Fibroblast of pulmonary artery (primary cell): ENCODE results near the gene SEC63.
A peak's percentile ranks its signal among the peaks of the same experiment; 100 is the strongest.
"Not testable (repeated sequence)": the region's sequence is repeated elsewhere in the genome, so short reads cannot be mapped to it uniquely, and the experiment has no call there.

ENCODE experiments used
- DNase-seq: peaks from one replicate; pipeline ENCODE4 v3.0.0-alpha.2; 2010; ENCODE audit warnings: low read depth
- H3K4me3 ChIP-seq: replicated peaks from 2 replicates; pipeline ENCODE4 v1.5.1; 2011; ENCODE audit warnings: low read depth, mild to moderate bottlenecking, control low read depth, low read length, moderate library complexity
- TF ChIP-seq, protein P1 (sequence below): IDR thresholded peaks from 2 replicates; pipeline ENCODE4 v1.5.1; 2011; ENCODE audit warnings: mild to moderate bottlenecking, control low read depth, low read length, inconsistent platforms; ENCODE audit errors: missing control alignments

The SEC63 gene

DNA sequence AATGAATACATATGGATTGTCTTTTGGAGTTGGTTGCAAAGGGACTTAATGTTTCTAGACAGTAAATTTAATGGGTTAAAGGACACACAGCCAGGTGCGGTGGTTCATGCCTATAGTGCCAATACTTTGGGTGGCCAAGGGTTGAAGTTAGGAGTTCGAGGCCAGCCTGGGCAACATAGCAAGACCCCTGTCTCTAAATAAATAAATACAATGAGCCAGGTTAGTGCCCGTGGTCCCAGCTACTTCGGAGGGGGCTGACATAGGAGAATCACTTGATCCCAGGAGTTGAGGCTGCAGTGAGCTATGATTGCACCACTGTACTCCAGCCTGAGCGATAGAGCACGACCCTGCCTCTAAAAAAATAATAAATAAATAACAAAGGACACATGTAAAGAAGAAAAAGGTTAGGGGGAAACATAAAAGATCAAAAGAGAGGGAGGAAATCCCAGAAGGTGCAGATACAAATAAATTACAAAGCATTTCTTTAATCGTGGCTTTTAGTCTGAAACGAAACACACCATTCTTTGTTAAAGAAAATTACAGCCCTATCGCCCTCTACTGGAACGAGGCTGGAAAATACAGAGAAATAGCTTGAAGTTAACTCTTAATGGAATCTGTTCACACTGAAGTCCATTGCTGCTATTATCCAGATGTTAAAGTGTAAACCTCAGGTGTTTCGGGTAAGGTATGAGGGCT lies 91.3 kb downstream of the SEC63 start:
- no peak overlapping the region for H3K4me3 ChIP-seq
- TF ChIP-seq, protein P1, sequence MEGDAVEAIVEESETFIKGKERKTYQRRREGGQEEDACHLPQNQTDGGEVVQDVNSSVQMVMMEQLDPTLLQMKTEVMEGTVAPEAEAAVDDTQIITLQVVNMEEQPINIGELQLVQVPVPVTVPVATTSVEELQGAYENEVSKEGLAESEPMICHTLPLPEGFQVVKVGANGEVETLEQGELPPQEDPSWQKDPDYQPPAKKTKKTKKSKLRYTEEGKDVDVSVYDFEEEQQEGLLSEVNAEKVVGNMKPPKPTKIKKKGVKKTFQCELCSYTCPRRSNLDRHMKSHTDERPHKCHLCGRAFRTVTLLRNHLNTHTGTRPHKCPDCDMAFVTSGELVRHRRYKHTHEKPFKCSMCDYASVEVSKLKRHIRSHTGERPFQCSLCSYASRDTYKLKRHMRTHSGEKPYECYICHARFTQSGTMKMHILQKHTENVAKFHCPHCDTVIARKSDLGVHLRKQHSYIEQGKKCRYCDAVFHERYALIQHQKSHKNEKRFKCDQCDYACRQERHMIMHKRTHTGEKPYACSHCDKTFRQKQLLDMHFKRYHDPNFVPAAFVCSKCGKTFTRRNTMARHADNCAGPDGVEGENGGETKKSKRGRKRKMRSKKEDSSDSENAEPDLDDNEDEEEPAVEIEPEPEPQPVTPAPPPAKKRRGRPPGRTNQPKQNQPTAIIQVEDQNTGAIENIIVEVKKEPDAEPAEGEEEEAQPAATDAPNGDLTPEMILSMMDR: peak; percentile 64
- DNase-seq: peak; percentile 56

DNA sequence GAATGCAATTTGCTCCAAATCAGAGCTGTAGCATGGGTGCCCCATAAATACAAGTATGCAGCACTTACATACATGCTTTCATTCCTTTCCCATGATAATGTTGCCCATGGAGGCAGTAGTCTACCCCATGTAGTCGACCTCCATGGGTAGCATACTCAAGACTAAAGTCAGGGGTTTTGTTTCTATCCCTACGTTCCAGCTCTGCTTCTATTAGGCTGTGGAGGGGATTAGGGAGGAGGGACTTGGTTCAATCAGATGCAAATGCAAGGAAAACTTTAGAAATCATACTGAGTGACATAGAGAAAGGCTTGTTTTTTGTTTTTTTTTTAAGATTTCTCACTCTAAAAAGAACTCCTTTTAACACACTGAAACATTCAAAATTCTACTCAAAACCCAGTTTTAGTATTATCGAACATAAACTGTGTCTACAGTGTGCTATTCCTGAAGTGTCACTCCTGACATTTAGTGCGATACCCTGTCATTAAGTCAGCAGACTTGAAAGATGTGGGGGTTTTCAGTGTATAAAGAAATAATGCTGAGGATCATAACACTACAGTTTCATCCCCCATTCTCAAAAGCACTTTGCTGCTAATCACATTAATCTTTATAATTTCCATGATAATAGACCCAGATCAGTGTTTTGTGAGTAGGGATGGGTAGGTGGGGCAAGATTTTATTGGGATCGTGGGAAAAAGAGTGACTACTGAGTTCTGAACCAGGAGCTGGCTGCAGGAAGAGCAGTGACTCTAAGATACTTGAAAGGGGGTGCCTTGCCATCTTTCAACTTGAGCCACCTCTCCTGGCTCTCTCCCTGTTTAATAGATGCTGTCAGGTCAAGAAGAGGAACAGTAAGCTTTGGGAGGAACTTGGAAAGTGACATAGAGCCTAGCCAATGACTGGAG lies 93.5 kb downstream of the SEC63 start:
- TF ChIP-seq, protein P1: no peak
- no peak overlapping the region for H3K4me3 ChIP-seq
- DNase-seq: no peak

DNA sequence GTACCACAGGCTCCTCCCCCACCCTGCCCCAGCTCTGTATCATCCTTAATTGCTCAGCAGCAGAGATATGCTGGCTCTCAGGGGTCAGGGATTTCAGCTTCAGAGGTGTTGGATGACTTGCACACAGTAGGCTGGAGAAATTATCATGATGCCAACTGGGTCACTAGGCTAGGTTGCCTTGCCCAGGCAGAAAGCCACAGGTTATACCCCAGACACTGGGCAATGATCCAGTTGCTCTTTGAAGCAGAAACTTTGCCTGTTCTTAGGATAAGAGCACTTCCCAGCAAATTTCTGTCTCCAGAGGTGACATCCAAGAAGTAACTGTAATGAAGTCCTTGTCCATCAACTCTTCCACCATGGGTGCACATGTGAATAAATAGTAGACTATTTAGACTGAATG lies 95.6 kb downstream of the SEC63 start:
- no peak for DNase-seq
- TF ChIP-seq, protein P1: no peak
- no peak overlapping the region for H3K4me3 ChIP-seq

DNA sequence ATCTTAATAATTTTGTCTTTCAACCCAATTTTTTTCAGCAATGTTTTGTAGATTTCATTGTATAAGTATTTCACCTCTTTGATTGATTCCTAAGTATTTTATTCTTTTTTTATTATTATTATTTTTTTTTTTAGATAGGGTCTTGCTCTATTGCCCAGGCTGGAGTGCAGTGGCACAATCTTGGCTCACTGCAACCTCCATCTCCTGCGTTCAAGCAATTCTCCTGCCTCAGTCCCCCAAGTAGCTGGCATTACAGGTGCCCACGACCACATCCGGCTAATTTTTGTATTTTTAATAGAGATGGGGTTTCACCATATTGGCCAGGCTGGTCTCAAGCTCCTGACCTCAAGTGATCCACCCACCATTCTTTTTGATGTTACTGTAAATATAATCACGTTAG lies 97.0 kb downstream of the SEC63 start:
- DNase-seq, H3K4me3 ChIP-seq: not testable (repeated sequence)

DNA sequence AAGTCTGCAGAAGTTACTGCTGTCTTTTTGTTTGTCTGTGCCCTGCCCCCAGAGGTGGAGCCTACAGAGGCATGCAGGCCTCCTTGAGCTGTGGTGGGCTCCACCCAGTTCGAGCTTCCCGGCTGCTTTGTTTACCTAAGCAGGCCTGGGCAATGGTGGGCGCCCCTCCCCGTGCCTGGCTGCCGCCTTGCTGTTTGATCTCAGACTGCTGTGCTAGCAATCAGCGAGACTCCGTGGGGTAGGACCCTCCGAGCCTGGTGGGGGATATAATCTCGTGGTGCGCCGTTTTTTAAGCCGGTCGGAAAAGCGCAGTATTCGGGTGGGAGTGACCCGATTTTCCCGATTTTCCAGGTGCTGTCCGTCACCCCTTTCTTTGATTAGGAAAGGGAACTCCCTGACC lies 97.9 kb downstream of the SEC63 start:
- not testable (repeated sequence) for H3K4me3 ChIP-seq, DNase-seq

DNA sequence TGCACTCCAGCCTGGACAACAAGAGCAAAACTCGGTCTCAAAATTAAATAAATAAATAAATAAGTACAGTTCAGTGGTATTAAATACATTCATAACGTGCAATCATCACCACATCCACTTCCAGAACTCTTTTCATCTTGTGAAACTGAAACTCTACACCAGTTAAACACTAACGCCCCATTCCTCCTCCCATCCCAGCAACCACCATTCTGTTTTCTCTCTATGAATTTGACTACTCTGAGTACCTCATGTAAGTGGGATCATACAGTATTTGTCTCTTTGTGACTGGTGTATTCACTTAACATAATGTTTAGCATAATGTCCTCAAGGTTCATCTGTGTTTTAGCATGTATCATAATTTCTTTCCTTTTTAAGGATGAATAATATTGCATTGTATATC lies 104.8 kb downstream of the SEC63 start:
- TF ChIP-seq, protein P1: no peak
- no peak for DNase-seq
- no peak overlapping the region for H3K4me3 ChIP-seq

DNA sequence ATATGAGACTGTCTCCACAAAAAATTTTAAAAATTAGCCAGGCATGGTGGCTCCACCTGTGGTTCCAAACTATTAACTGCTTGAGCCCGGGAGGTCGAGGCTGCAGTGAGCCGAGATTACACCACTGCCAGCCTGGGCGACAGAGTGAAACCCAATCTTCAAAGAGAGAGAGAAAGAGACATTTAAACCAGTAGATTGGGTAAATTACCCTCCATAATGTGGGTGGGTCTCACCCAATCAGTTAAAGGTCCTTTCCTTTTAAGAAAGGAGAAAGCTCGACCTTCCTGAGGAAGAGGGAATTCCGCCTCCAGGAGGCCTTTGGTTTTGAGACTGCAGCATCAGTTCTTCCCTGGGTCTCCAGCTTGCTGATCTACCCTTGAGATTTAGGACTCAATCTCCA lies 108.7 kb downstream of the SEC63 start:
- TF ChIP-seq, protein P1: no peak
- H3K4me3 ChIP-seq: no peak overlapping the region
- no peak for DNase-seq
